Common myeloid progenitor, CD34-positive (primary cell): ENCODE measurements around the gene NCMAP.
A peak's percentile ranks its signal among the peaks of the same experiment; 100 is the strongest.

ENCODE experiments used
- CTCF ChIA-PET: fragments of 350-600 bp; sonication (Branson Sonifier 250); formaldehyde crosslinking; loops from one replicate; lab custom pipeline; 2021; ENCODE audit warnings: antibody characterized with exemption; lab: Charles Lee
- POLR2A ChIA-PET: fragments of 350-600 bp; sonication (Branson Sonifier 250); formaldehyde crosslinking; loops from one replicate; lab custom pipeline; 2021; ENCODE audit warnings: antibody characterized with exemption; lab: Charles Lee
- DNase-seq, 3 donors: peaks; one replicate each; pipeline versions ENCODE4 v3.0.0 to v3.0.0-alpha.2; 2013
- H3K27ac ChIP-seq, 2 experiments: 1 replicate in 1 of 2; 2 replicates in 1 of 2; pipeline ENCODE4 v1.7.0; 2013; ENCODE audit warnings: inconsistent platforms in 2 of 2, low read length in 2 of 2, mild to moderate bottlenecking in 2 of 2, low read depth in 1 of 2, moderate library complexity in 1 of 2; ENCODE audit not compliant: severe bottlenecking in 2 of 2, insufficient read depth in 1 of 2, poor library complexity in 1 of 2
- H3K27me3 ChIP-seq, 5 experiments: replicated peaks in 2 of 5; 1 replicate in 3 of 5; 2 replicates in 2 of 5; pipeline versions ENCODE4 v1.6.1 to v1.7.0; 2013; ENCODE audit warnings: low read length in 4 of 5, mild to moderate bottlenecking in 2 of 5, moderate library complexity in 2 of 5, inconsistent platforms in 1 of 5; ENCODE audit not compliant: insufficient read depth in 5 of 5, control insufficient read depth in 4 of 5
- H3K36me3 ChIP-seq, 4 experiments: 1 replicate in 2 of 4; 2 replicates in 2 of 4; pipeline versions ENCODE4 v1.6.1 to v1.7.0; 2013; ENCODE audit warnings: low read length in 3 of 4, control low read depth in 1 of 4, mild to moderate bottlenecking in 1 of 4; ENCODE audit not compliant: control insufficient read depth in 4 of 4, insufficient read depth in 4 of 4
- H3K4me1 ChIP-seq, 4 experiments: 1 replicate in 3 of 4; 2 replicates in 1 of 4; pipeline versions ENCODE4 v1.6.1 to v1.7.1; 2013; ENCODE audit warnings: low read length in 3 of 4, mild to moderate bottlenecking in 3 of 4, control low read depth in 1 of 4, inconsistent platforms in 1 of 4, moderate library complexity in 1 of 4; ENCODE audit not compliant: control insufficient read depth in 4 of 4, insufficient read depth in 4 of 4; ENCODE audit errors: control extremely low read depth in 1 of 4
- H3K4me3 ChIP-seq, 7 experiments: 1 replicate in 4 of 7; 2 replicates in 3 of 7; pipeline versions ENCODE4 v1.5.1 to v1.7.0; 2013; ENCODE audit warnings: mild to moderate bottlenecking in 7 of 7, low read length in 6 of 7, moderate library complexity in 6 of 7, inconsistent platforms in 2 of 7, low read depth in 2 of 7, control low read depth in 1 of 7; ENCODE audit not compliant: insufficient read depth in 4 of 7, control insufficient read depth in 1 of 7; ENCODE audit errors: extremely low read depth in 1 of 7
- H3K9me3 ChIP-seq, 5 experiments: 1 replicate in 4 of 5; 2 replicates in 1 of 5; pipeline versions ENCODE4 v1.6.1 to v1.7.1; 2013; ENCODE audit warnings: low read length in 4 of 5, mild to moderate bottlenecking in 2 of 5, inconsistent platforms in 1 of 5, low read depth in 1 of 5, moderate library complexity in 1 of 5; ENCODE audit not compliant: control insufficient read depth in 4 of 5, insufficient read depth in 2 of 5; ENCODE audit errors: control extremely low read depth in 1 of 5
- WGBS: methylation state at CpG from one replicate; pipeline ENCODE4 v1.1.5; 2013; ENCODE audit not compliant: insufficient coverage; 5-methylcytosine and 5-hydroxymethylcytosine counted together

The NCMAP gene

DNA sequence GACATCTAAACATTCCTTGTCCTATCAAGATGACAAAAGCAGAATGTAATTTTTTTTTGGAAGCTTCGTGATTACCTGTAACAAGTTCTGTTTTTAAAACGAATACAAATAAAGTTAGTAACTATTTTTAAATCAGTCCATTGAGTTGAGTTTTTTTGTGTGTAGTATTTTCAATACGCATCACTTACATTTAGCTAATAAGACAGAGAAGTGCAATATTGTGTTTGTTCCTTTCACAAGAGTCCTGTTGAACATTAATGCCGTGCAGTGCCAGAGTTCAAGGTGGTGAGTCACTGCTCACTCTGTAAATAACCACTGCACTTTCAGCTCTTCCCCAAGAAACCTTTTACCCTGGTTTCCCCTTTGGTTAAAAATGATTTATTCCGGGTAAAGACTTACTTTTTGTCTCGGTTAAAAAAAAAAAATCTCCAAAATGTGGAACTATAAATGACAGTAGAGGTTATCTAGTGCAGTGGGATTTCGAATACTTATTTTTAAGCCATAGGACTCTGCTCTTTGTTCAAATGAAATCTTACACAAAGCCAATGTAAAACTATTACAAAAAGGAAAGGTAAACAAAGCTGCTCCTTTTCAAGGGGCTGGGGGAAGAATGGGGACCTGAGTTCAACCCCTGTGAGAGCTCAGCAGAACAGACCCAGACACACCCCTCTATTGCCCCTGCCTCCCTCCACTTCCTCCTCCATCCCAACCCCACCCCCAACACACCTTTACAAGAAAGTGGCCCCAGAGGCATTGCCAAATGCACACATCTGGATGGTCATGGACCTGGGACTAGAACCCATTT is 14.8 kb upstream of the NCMAP start:
- peak; percentile 36 to 79 (median 78) for DNase-seq
- POLR2A ChIA-PET: interaction anchor here (0.6 to 0.7 kb wide), 2 partner anchors 142 to 800 kb away, joined by 3 to 4 read pairs; no protein-coding TSS in a partner anchor
- CTCF ChIA-PET: interaction anchor here (0.7 to 4.0 kb wide), 7 partner anchors 21 to 368 kb away, joined by 3 to 17 read pairs (median 5); no protein-coding TSS in a partner anchor
- Histone ChIP-seq H3K36me3 (no peaks in the 10 kb centered on the region), H3K9me3 (no peaks in the 10 kb centered on the region), H3K4me1 (peaks cover 10 to 24% (median 18%) of the 10 kb centered on the region in 4 experiments), H3K4me3 (peak overlapping the region in 1 of 7 experiments; percentile 12), H3K27ac (no peak overlapping the region), H3K27me3 (no peaks in the 10 kb centered on the region)
- 11% methylated on average over 1 of the region's 7 CpGs for WGBS

DNA sequence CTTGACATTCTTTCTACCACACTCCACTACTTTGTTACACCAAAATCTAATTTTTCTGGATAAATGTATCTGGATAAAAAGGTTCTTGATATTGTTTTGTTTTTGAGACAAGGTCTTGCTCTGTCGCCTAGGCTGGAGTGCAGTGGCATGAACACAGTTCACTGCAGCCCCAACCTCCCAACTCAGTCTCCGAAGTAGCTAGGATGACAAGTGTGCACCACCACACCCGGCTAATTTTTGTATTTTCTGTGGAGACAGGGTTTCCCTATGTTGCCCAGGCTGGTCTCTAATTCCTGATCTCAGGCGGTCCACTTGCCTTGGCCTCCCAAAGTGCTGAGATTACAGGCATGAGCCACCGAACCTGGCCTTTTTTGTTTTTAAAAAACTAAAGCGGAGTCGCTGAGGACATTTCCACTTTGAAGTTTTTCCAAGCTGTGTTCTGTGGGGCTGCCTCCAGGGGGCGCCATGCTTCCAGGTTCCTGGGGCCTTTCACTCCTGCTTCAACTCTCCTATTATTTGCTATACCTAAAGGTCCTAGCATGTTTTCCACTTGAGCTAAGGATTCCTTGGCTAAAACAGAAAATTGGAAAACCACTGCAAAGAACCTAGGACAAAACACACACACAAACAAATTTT is 14.1 kb upstream of the NCMAP start:
- POLR2A ChIA-PET: interaction anchor here (0.7 kb wide), 1 partner anchor 801 kb away, joined by 3 read pairs; no protein-coding TSS in a partner anchor
- no peaks in the 10 kb centered on the region for H3K27me3 ChIP-seq
- H3K9me3 ChIP-seq: no peaks in the 10 kb centered on the region
- CTCF ChIA-PET: interaction anchor here (0.7 to 4.0 kb wide), 7 partner anchors 11 to 367 kb away, joined by 3 to 17 read pairs (median 3); no protein-coding TSS in a partner anchor
- H3K36me3 ChIP-seq: no peaks in the 10 kb centered on the region
- peaks cover 4 to 17% (median 13%) of the 10 kb centered on the region in 4 experiments for H3K4me1 ChIP-seq
- no peak overlapping the region for H3K27ac ChIP-seq
- WGBS: 76% methylated on average over 7 of the region's 8 CpGs
- DNase-seq: peak in 1 of 3 donors; percentile 13
- peak overlapping the region in 1 of 7 experiments; percentile 12 for H3K4me3 ChIP-seq

DNA sequence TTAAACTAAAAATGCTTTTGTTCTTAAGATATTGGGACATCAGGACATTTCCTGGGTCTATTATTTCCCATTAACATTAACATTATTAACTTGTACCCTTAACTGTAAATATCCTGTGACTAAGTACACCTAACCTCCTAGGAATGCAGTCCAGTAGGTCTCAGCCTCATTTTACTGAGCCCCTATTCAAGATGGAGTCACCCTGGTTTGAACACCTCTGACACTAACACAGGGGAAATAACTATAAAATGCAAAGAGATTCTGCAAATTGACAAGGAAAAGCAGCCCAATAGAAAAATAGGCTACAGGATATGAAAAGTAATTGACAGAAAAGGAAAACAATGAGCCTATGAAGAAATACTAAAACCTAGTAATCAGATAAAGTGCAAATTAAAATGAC is 11.6 kb upstream of the NCMAP start:
- Histone ChIP-seq H3K4me1 (peaks cover 3 to 18% (median 11%) of the 10 kb centered on the region in 4 experiments), H3K36me3 (no peaks in the 10 kb centered on the region), H3K9me3 (no peaks in the 10 kb centered on the region), H3K27ac (no peak overlapping the region), H3K27me3 (no peaks in the 10 kb centered on the region), H3K4me3 (no peak overlapping the region)
- POLR2A ChIA-PET: no interaction called here
- CTCF ChIA-PET: interaction anchor here (0.6 to 4.0 kb wide), 3 partner anchors 11 to 43 kb away, joined by 3 to 17 read pairs (median 3); partner anchors contain the start of gene NCMAP
- no peak for DNase-seq

DNA sequence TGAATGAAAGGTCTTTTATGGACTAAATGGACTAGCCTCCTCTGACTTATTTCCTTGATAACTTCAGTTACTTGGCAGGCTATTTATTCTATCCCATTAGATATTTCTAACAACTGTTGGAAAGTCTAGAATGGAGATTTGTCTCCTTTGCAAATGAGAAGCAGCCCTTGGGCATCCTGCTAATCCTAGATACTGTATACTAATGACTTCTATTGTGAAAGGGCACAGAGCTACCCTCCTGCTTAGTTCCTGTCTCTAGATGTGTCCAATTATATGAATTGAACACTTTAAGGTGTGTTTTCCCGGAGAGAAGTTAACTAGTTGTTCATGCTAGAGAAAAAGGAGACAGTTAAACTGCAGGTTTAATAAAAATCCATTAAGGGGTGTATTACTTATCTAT is 10.2 kb upstream of the NCMAP start:
- H3K9me3 ChIP-seq: no peaks in the 10 kb centered on the region
- peaks cover 0 to 18% (median 5%) of the 10 kb centered on the region in 4 experiments for H3K4me1 ChIP-seq
- POLR2A ChIA-PET: no interaction called here
- no CpG with 5 or more reads among the region's 1 CpG for WGBS
- no peak overlapping the region for H3K27ac ChIP-seq
- CTCF ChIA-PET: interaction anchor here (1.4 kb wide), 1 partner anchor 10 kb away, joined by 3 read pairs; the partner anchor contains the start of gene NCMAP
- peaks cover 0 to 3% (median 0%) of the 10 kb centered on the region in 5 experiments for H3K27me3 ChIP-seq
- no peaks in the 10 kb centered on the region for H3K36me3 ChIP-seq
- no peak for DNase-seq
- H3K4me3 ChIP-seq: no peak overlapping the region

DNA sequence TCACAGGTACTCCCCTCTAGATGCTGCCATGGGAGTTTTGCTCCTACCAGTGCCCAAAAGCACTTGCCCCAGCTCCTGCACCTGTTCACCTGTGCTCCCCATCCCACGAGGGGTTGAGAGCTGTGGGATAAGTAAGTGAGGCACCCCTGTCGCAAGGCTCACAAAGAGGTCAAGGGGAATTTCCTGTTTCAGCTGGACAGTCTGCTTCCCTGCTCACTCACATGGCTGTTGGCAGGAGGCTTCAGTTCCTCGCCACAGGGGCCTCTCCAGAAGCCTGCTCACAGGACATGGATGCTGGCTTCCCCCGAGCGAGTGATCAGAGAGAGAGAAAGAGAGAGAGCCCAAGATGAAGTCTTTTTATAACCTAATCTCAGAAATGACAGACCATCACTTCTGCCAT is 8.7 kb upstream of the NCMAP start:
- Histone ChIP-seq H3K4me3 (no peak overlapping the region), H3K36me3 (no peaks in the 10 kb centered on the region), H3K4me1 (peaks cover 0 to 9% (median 8%) of the 10 kb centered on the region in 4 experiments), H3K9me3 (no peaks in the 10 kb centered on the region), H3K27ac (no peak overlapping the region), H3K27me3 (peaks cover 0 to 3% (median 0%) of the 10 kb centered on the region in 5 experiments)
- ChIA-PET CTCF (interaction anchor here (0.9 to 2.2 kb wide), 3 partner anchors 16 to 81 kb away, joined by 3 to 7 read pairs (median 3); no protein-coding TSS in a partner anchor), POLR2A (no interaction called here)
- no peak for DNase-seq
- 100% methylated on average over 1 of the region's 5 CpGs for WGBS

DNA sequence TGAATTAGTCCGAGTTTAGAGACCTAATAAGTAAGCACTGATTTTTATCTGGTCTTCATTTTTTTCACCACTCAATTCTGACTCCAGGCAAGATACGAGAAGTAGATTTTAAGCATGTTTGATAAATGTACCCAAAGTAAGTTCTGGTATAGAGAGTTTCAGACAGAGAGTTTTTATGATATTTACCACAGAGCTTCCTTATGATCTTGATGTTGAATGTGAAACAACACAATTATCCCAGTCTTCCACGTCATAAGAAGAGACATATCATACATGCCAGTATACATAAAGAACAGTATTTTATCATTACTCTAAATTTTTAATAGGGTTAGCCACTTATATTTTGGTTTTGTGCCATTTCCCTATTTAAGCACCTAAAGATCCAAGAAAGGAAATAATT is 7.8 kb upstream of the NCMAP start:
- no CpG with 5 or more reads among the region's 3 CpGs for WGBS
- no peak for DNase-seq
- ChIA-PET CTCF (interaction anchor here (0.7 to 2.2 kb wide), 4 partner anchors 15 to 350 kb away, joined by 3 to 7 read pairs (median 4); no protein-coding TSS in a partner anchor), POLR2A (no interaction called here)
- Histone ChIP-seq H3K4me3 (no peak overlapping the region), H3K27me3 (peaks cover 0 to 3% (median 0%) of the 10 kb centered on the region in 5 experiments), H3K4me1 (peaks cover 0 to 12% (median 8%) of the 10 kb centered on the region in 4 experiments), H3K27ac (no peak overlapping the region), H3K36me3 (no peaks in the 10 kb centered on the region), H3K9me3 (no peaks in the 10 kb centered on the region)
